ENCODE data around the gene ZNF485. TPM values are rescaled to one million over a fixed set of nuclear protein-coding genes. Genes with fewer than 3 reads are reported as not detected.
"Not testable (repeated sequence)": the region's sequence is repeated elsewhere in the genome, so short reads cannot be mapped to it uniquely, and the experiment has no call there.

The ZNF485 gene
- total and polyA plus RNA-seq, 9 donors: 2.0 to 8.3 (median 4.1) TPM

DNA sequence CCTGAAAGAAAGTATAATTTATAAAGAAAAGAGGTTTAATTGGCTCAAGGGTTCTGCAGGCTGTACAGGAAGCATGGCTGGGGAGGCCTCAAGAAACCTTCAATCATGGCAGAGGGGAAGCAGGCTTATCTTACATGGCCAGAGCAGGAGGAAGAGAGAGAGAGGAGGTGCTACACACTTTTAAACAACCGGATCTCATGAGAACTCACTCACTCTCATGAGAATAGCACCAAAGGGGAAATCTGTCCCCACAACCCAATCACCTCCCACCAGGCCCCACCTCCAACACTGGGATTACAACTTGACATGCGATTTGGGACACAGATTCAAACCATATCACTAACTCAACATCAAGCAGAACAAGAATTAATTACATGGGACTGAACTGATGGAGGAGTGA is 6.9 kb upstream of the ZNF485 start:
- no peaks in the 10 kb centered on the region for H3K9me3 ChIP-seq
- H3K4me3 ChIP-seq: no peak overlapping the region
- no peak overlapping the region for H3K27ac ChIP-seq
- peaks cover 7% of the 10 kb centered on the region for H3K4me1 ChIP-seq (ENCODE audit: insufficient read depth)
- no peaks in the 10 kb centered on the region for H3K27me3 ChIP-seq
- intact Hi-C loops (cut with DNase I): no loop called here
- TF ChIP-seq, protein P1, sequence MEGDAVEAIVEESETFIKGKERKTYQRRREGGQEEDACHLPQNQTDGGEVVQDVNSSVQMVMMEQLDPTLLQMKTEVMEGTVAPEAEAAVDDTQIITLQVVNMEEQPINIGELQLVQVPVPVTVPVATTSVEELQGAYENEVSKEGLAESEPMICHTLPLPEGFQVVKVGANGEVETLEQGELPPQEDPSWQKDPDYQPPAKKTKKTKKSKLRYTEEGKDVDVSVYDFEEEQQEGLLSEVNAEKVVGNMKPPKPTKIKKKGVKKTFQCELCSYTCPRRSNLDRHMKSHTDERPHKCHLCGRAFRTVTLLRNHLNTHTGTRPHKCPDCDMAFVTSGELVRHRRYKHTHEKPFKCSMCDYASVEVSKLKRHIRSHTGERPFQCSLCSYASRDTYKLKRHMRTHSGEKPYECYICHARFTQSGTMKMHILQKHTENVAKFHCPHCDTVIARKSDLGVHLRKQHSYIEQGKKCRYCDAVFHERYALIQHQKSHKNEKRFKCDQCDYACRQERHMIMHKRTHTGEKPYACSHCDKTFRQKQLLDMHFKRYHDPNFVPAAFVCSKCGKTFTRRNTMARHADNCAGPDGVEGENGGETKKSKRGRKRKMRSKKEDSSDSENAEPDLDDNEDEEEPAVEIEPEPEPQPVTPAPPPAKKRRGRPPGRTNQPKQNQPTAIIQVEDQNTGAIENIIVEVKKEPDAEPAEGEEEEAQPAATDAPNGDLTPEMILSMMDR (IDR thresholded peaks at IDR 0.05): no peak
- TF ChIP-seq POLR2A (IDR thresholded peaks at IDR 0.05) (no peak), EP300 (IDR thresholded peaks at IDR 0.05) (no peak)
- WGBS, 3 donors: 79 to 83% (median 81%) methylated on average over 2 of the region's 2 CpGs
- DNase-seq: no peak
- H3K36me3 ChIP-seq: no peaks in the 10 kb centered on the region

DNA sequence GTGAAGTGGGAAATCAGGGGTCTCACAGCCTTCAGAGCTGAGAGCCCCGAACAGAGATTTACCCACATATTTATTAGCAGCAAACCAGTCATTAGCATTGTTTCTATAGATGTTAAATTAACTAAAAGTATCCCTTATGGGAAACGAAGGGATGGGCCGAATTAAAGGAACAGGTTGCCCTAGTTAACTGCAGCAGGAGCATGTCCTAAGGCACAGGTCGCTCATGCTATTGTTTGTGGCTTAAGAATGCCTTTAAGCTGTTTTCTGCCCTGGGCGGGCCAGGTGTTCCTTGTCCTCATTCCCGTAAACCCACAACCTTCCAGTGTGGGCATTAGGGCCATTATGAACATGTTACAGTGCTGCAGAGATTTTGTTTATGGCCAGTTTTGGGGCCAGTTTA is 4.7 kb upstream of the ZNF485 start:
- 87 to 92% (median 89%) methylated on average over 6 of the region's 6 CpGs for WGBS, 3 donors
- DNase-seq; H3K4me1 ChIP-seq (ENCODE audit: insufficient read depth); H3K4me3 ChIP-seq; intact Hi-C loops (cut with DNase I); H3K9me3 ChIP-seq; H3K27ac ChIP-seq; H3K27me3 ChIP-seq; H3K36me3 ChIP-seq: not testable (repeated sequence)

DNA sequence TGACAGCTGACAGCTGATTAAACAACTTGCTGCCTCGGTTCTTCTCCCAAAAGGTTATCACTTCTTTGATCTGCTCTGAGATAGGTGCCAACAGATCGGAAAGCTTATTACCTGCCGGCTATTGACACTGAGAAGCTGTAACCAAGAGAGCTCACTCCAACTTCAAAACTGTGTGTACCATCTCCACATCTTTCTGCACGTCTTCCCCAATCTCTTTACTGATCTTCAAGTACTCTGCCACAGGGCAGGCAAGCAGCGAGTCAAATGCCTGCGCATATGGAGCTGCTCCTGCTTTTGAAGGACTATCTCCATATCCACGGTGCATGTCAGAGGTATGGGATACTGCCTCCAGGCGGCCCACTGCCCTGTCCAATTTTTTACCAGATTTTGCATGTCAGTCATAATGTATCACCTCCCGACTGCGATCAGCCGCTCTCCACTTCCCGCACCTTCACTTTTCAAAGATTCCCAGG is 352 bp upstream of the ZNF485 start:
- H3K4me3 ChIP-seq: peak overlapping the region; percentile 82
- peaks cover 2% of the 10 kb centered on the region for H3K4me1 ChIP-seq (ENCODE audit: insufficient read depth)
- DNase-seq: no peak
- 47 to 49% (median 48%) methylated on average over 12 of the region's 12 CpGs for WGBS, 3 donors
- H3K36me3 ChIP-seq: no peaks in the 10 kb centered on the region
- H3K27ac ChIP-seq: no peak overlapping the region
- H3K9me3 ChIP-seq: no peaks in the 10 kb centered on the region
- H3K27me3 ChIP-seq: no peaks in the 10 kb centered on the region
- intact Hi-C loops (cut with DNase I): no loop called here
- TF ChIP-seq POLR2A (IDR thresholded peaks at IDR 0.05) (no peak), EP300 (IDR thresholded peaks at IDR 0.05) (no peak)
- TF ChIP-seq, protein P1 (IDR thresholded peaks at IDR 0.05): no peak

DNA sequence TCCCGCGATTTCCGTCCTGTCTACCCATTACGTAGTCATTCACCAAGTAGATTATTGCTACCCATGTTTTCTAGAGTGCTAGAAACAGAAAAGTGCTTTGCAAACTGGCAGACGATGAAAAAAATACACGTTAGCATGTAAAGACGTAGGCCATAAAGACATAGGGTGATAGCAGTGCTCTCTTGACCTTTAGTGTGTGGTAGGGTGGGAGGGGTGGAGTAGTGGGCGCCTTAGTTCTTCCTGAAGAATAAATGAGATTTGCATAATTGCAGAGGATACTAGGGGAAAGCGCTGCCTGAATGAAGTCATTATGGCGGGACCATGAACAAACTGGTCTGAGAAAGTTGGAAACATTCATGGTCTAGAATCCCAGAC is 948 bp downstream of the ZNF485 start:
- WGBS, 3 donors: 72 to 81% (median 75%) methylated on average over 10 of the region's 10 CpGs
- Histone ChIP-seq H3K27ac (no peak overlapping the region), H3K4me3 (peak overlapping the region; percentile 82), H3K27me3 (no peaks in the 10 kb centered on the region), H3K9me3 (no peaks in the 10 kb centered on the region), H3K4me1 (ENCODE audit: insufficient read depth) (peaks cover 2% of the 10 kb centered on the region), H3K36me3 (no peaks in the 10 kb centered on the region)
- no peak for TF ChIP-seq POLR2A (IDR thresholded peaks at IDR 0.05)
- TF ChIP-seq, protein P1 (IDR thresholded peaks at IDR 0.05): no peak
- TF ChIP-seq EP300 (IDR thresholded peaks at IDR 0.05): no peak
- no peak for DNase-seq
- intact Hi-C loops (cut with DNase I): no loop called here

DNA sequence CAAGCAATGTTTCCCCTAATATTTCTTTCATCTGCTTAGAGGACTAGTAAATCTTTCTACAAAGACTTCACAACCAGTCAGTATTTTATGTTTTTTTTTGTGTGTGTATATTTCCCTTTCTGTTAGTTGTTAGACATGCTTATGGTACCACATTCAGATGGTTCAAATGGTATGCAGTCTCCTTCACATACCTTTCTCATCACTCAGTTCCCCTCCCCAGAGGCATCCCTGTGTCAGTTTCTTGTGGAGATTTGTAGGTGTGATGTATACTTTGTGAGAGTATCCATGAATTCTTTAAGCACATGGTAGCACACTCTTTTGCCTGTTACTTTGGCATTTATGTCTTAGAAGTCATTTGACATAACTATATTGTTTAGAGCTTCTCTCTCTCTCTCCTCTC is 4.4 kb downstream of the ZNF485 start:
- intact Hi-C loops (cut with DNase I): no loop called here
- no peaks in the 10 kb centered on the region for H3K27me3 ChIP-seq
- DNase-seq: no peak
- H3K9me3 ChIP-seq: no peaks in the 10 kb centered on the region
- TF ChIP-seq, protein P1 (IDR thresholded peaks at IDR 0.05): no peak
- TF ChIP-seq POLR2A (IDR thresholded peaks at IDR 0.05) (no peak), EP300 (IDR thresholded peaks at IDR 0.05) (no peak)
- H3K4me3 ChIP-seq: no peak overlapping the region
- no peaks in the 10 kb centered on the region for H3K36me3 ChIP-seq
- peaks cover 2% of the 10 kb centered on the region for H3K4me1 ChIP-seq (ENCODE audit: insufficient read depth)
- no peak overlapping the region for H3K27ac ChIP-seq

Measured in ovary (tissue), 9 donors.